NOMO-1 treated with dmso at 0.1 percent for 144 hours (cell line): ENCODE results near the gene FRMD8.

Experiments
- DNase-seq: peaks from one replicate; lab custom pipeline; 2025; ENCODE audit not compliant: unreplicated experiment; lab: John Stamatoyannopoulos, UW

The FRMD8 gene

DNA sequence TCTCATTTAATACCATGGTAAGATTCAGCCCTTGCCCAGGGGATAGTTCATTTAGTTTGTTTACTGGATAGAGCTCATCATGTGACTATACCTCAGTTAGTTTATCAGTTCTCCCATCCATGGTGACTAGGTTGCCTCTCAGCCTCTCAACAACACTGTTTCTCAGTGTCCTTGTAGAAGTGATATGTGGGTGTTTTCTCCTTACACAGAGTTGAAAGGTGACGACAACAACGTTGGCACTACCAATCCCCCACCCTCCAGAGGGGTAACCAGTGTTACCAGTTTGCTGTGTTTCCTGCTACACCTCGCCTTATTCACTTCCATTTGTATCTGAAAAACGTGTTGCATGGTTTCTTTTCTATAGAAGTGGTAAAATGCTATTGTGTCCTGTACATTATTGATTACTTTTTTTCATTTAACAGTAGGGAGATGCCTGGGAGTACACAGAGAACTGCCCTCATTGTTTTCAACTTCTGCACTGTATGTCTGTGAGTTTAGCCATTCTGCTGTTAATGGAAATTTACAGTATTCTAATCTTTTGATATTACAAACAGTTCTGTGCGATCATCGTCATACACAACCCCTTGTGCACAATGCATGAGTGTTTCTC, 47.7 kb downstream of the FRMD8 start:
- DNase-seq = no peak

DNA sequence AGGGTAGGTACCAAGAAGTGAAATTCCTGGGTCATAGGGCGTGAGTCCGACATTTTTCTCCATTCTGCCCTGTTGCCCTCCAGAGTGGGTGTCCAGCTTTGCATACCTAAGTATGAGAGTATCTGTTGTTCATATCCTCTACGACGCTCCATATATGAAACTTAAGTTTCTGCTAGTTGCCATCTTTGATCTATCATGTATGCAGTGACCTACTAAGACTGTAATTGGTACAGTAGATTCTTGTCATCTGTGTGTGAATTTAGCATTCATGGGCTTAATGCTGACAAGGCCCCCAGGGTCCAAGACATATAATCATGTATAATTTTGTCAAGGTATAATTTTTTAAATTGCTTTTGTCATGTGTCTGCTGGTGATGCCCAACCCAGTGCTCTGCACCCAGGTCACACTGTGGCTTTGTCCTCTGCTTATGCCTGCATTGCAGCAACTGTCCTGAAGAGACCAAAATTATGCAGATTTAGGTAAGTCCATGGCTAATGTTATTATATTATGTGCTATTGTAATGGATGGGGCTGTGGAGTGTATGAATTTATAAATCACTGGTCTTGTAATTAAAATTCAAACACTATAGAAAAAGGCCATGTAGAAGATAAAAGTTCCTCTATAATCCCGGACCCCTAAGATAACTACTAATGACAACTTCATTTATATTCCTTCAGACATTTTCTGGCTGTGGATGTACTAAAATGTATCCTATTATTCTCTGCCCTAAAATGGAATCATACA, 48.4 kb downstream of the FRMD8 start:
- DNase-seq = no peak

GRCh38 chr11:65435411-65435931, 49.0 kb downstream of the FRMD8 start:
- DNase-seq = no peak

DNA sequence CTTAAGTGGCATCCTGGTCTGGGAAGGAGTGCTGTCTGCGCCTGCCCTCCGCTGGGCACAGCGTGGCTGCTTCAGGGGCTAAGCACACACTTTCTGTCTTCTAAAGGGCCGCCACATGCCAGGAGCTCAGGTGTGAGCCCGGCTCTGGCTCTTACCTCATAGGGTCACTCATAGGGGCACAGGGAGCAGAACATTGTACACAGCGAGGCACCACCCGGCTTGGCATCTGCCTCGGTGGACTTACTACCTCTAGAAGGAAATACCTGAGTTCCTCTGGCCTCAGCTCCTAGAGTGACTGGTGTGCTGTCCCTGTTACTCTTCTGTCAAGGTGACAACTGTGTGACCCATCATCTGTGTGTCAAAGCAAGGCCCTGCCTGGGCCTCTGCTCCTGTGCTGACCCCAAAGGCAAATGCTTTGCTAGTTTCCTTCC, 49.6 kb downstream of the FRMD8 start:
- no peak for DNase-seq

GRCh38 chr11:65436412-65437032, 50.1 kb downstream of the FRMD8 start:
- no peak for DNase-seq

DNA sequence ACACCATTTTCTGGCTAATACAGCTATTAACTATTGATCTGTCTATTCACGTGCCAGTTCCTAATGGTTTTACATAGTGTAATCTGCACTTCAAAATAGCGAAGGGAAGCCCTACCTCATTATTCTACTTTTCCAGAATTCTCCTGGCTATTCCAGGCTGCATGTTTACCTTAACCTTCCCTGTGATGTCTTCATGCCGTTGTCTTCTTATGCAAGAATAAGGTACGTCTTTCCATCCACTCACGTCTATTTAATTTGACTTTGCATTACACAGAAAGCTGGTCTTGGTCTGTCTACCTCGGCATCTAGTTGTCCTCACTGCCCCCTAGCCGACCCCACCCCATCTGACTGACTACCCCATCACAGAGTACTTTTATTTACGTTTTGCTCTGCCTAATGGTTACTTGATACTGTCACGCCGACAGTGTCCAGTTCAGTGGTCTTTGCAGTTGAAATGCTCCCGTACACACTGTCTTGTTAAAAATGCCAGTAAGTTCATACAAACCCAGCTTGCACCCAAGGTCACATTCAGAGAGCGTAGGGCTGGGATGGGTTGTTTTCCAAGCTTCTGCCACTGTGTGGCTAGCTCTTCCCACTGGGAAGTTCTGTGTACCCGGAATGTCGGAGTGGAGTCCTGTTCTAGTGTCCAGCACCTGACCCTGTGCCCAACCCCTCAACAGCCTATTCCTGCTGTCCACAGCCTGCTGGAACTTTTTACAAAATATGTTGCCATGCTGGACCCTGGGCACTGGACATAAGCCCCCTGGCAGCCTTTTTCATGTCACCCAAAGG, 51.2 kb downstream of the FRMD8 start:
- no peak for DNase-seq

- no peak for DNase-seq
Measured at GRCh38 chr11:65438257-65439151, 52.1 kb downstream of the FRMD8 start.

- no peak for DNase-seq
Measured at GRCh38 chr11:65439331-65440181, 53.1 kb downstream of the FRMD8 start.

DNA sequence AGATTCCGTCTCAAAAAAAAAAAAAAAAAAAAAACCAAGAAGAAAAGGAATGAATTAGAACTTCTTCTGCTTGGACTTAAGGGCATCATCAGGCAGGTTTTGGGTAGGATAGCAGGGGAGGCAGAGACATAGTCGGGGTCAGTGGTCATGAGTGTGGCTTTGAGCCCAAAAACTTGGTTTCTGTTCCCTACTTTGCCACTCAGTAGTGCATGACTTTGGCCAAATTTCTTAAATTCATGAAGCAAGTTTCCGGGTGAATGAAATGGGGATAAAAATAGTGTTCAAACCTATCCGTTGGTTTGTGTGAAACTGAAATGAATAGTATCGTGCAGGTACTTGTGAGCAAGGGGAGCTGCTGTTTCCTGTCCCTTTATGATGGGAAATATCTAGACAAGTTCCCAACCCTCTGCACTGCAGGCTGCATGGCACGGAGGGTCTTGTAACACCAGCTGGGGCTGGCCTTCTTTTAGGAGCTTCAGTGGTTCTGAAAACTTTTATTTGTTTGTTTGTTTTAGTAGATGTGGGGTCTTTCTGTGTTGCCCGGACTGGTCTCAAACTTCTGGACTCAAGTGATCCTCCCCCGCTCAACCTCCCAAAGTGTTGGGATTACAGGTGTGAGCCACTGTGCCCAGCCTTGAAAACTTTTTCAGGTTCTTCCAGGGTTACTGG, 54.5 kb downstream of the FRMD8 start:
- peak; percentile 78 for DNase-seq

- no peak for DNase-seq
Measured at GRCh38 chr11:65442842-65443331, 56.5 kb downstream of the FRMD8 start.

- no peak for DNase-seq
Measured at GRCh38 chr11:65444314-65445051, 58.0 kb downstream of the FRMD8 start.

GRCh38 chr11:65445101-65445603, 58.7 kb downstream of the FRMD8 start:
- no peak for DNase-seq

DNA sequence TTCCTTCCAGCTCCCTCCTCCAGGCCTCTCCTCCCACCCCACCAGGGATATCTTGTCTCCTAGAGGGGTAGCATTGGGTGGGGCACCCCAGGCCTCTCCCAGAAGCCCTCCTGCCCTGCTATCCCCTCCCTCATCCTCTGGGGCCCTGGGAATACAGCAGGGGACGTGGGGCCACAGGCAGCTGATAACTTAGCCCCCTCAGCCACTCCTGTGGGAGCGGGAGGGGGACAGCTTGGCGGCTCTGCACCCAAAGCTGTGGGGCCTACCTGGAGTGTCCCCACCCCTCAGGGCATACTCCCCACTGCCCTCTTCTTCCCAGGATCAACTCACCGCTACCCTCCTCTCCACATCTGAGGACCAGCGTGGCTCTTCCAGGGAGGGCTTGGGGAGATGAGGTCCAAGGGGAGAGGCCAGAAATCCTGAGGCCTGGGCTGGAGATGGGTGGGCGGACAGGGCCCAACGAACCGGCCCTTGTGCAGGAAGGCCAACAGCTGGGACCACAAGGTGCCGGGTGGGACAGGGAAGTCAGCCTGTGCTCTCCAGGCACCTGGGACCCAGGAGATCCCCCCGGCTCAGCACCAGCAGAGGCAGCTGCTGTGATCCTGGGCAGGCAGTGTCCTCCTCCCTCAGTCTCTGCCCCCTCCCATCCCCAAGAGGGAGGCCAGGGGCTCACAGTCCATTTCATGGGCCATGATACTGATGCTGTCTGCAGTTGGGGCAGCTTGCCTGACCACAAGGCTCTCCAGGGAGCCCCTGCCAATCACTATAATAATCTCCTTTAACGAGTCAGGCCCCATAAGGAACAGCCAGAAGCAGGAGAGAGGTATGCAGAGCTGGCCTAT, 59.4 kb downstream of the FRMD8 start:
- DNase-seq = no peak

GRCh38 chr11:65446446-65447277, 60.2 kb downstream of the FRMD8 start:
- DNase-seq = no peak

GRCh38 chr11:65448074-65448417, 61.6 kb downstream of the FRMD8 start:
- no peak for DNase-seq
